ENCODE data around the gene SERHL2. TPM values are rescaled to one million over a fixed set of nuclear protein-coding genes. Genes with fewer than 3 reads are reported as not detected.
"Not testable (repeated sequence)": the region's sequence is repeated elsewhere in the genome, so short reads cannot be mapped to it uniquely, and the experiment has no call there.

The SERHL2 gene
- total RNA-seq (0.76 and 0.80 TPM in 2 replicates), polyA plus RNA-seq (2.0 and 2.3 TPM in 2 replicates), polyA minus RNA-seq (4.0 and 5.0 TPM in 2 replicates), Bru-seq, nascent RNA (percentile 13 among the genes with signal in this experiment), BruChase-seq, experiment 1, labeled RNA remaining after a 6-hour chase (percentile 15 among the genes with signal in this experiment), BruChase-seq, experiment 2, labeled RNA remaining after a 2-hour chase (percentile 19 among the genes with signal in this experiment)
- polyA plus RNA-seq (2011; cell fraction: cytosol; rRNA removed): 1.4 and 1.8 TPM in 2 replicates
- polyA plus RNA-seq (2011; cell fraction: nucleus; rRNA removed): 0.82 and 2.0 TPM in 2 replicates
- 1.3 and 2.0 TPM in 2 replicates for polyA plus RNA-seq (2012)
- polyA minus RNA-seq (2011; cell fraction: cytosol; rRNA and poly(A)+ RNA removed): not detected
- polyA minus RNA-seq (2011; cell fraction: nucleus; rRNA and poly(A)+ RNA removed): 0.43 TPM in 1 of 2 replicates, not detected in the other
- long read RNA-seq, partial matches to known transcripts: 0 of 4 reads
- long read RNA-seq, other reads (novel, unspliced or antisense): 4 of 4 reads

GRCh38 chr22:42553475-42554361 is at the start of gene SERHL2:
Gene SERHL2, plus strand, starts transcription at chr22:42553956. Its CDS starts 65 bp downstream, at chr22:42554021.
- Histone ChIP-seq H3K79me2 (ENCODE audit: control insufficient read depth, insufficient read depth, low read length) (no peaks in the 10 kb centered on the region), H3K4me1 (ENCODE audit: control insufficient read depth, extremely low read depth, insufficient read depth, low read length) (no peaks in the 10 kb centered on the region), H4K20me1 (replicated peaks; ENCODE audit: control insufficient read depth, extremely low read depth, insufficient read depth, low read length) (no peaks in the 10 kb centered on the region), H3K27me3 (ENCODE audit: control insufficient read depth in 2 of 2, insufficient read depth in 2 of 2, low read length in 2 of 2) (peaks cover 0 to 9% of the 10 kb centered on the region in 2 experiments), H3K9me3 (replicated peaks; ENCODE audit: control insufficient read depth, insufficient read depth, low read length) (no peaks in the 10 kb centered on the region), H3K9me1 (replicated peaks; ENCODE audit: control insufficient read depth, extremely low read depth, insufficient read depth, low read length) (no peaks in the 10 kb centered on the region), H3K36me3 (ENCODE audit: control insufficient read depth in 2 of 2, extremely low read depth in 1 of 2, insufficient read depth in 2 of 2, low read length in 2 of 2) (no peaks in the 10 kb centered on the region), H2AFZ (ENCODE audit: low read depth, low read length) (peak within 1 kb of the TSS; percentile 67), H3K9ac (replicated peaks; ENCODE audit: extremely low read depth, insufficient read depth, low read length) (peak within 1 kb of the TSS; percentile 49), H3K4me2 (ENCODE audit: insufficient read depth, low read length) (peak within 1 kb of the TSS; percentile 75), H3K27ac (ENCODE audit: insufficient read depth, low read depth, low read length) (no peak within 1 kb of the TSS), H3K4me3 (replicated peaks in 1 of 3; ENCODE audit: insufficient read depth in 1 of 3, low read depth in 1 of 3, low read length in 3 of 3) (peak within 1 kb of the TSS; percentile 47 to 60 (median 49))
- intact Hi-C loops (cut with micrococcal nuclease) (loop anchor here (2.0 kb wide), 2 partner anchors 21 to 35 kb away; partner anchors contain the start of gene RRP7A), dilution Hi-C loops (cut with MboI; ENCODE audit: extremely low pct_ligation_motif_present, low sequenced_read_pairs) (no loop called here)
- CTCF ChIA-PET: interaction anchor here (2.0 kb wide), 1 partner anchor 41 kb away, joined by 7 read pairs; no protein-coding TSS in a partner anchor
- BruUV-seq (replicated peaks): no TSS peak
- DNase-seq (ENCODE audit: low read depth, low spot score) (peak; percentile 87), FAIRE-seq (peak; percentile 95)
- POLR2A ChIA-PET: no interaction called here
- TF ChIP-seq POLR2AphosphoS5 (IDR thresholded peaks at IDR 0.05; ENCODE audit: insufficient read depth, low read depth, low read length) (peak; percentile 29), EZH2 (IDR thresholded peaks at IDR 0.05; ENCODE audit: borderline replicate concordance, low read depth, low read length, severe bottlenecking) (no peak)

GRCh38 chr22:42508327-42508974 is 45.3 kb upstream of the SERHL2 start:
- POLR2A ChIA-PET; FAIRE-seq; H3K4me1 ChIP-seq (ENCODE audit: control insufficient read depth, extremely low read depth, insufficient read depth, low read length); H3K4me2 ChIP-seq (ENCODE audit: insufficient read depth, low read length); H3K9me3 ChIP-seq (replicated peaks; ENCODE audit: control insufficient read depth, insufficient read depth, low read length); DNase-seq (ENCODE audit: low read depth, low spot score); H2AFZ ChIP-seq (ENCODE audit: low read depth, low read length); H4K20me1 ChIP-seq (replicated peaks; ENCODE audit: control insufficient read depth, extremely low read depth, insufficient read depth, low read length); H3K4me3 ChIP-seq (replicated peaks in 1 of 3; ENCODE audit: insufficient read depth in 1 of 3, low read depth in 1 of 3, low read length in 3 of 3); H3K27me3 ChIP-seq (ENCODE audit: control insufficient read depth in 2 of 2, insufficient read depth in 2 of 2, low read length in 2 of 2); dilution Hi-C loops (cut with MboI; ENCODE audit: extremely low pct_ligation_motif_present, low sequenced_read_pairs); H3K9ac ChIP-seq (replicated peaks; ENCODE audit: extremely low read depth, insufficient read depth, low read length); H3K27ac ChIP-seq (ENCODE audit: insufficient read depth, low read depth, low read length); CTCF ChIA-PET; intact Hi-C loops (cut with micrococcal nuclease); H3K9me1 ChIP-seq (replicated peaks; ENCODE audit: control insufficient read depth, extremely low read depth, insufficient read depth, low read length); H3K79me2 ChIP-seq (ENCODE audit: control insufficient read depth, insufficient read depth, low read length); H3K36me3 ChIP-seq (ENCODE audit: control insufficient read depth in 2 of 2, extremely low read depth in 1 of 2, insufficient read depth in 2 of 2, low read length in 2 of 2): not testable (repeated sequence)
- TSS peak; percentile 5 for BruUV-seq (replicated peaks)

GRCh38 chr22:42508975-42509364 is 44.8 kb upstream of the SERHL2 start:
- dilution Hi-C loops (cut with MboI; ENCODE audit: extremely low pct_ligation_motif_present, low sequenced_read_pairs); H3K36me3 ChIP-seq (ENCODE audit: control insufficient read depth in 2 of 2, extremely low read depth in 1 of 2, insufficient read depth in 2 of 2, low read length in 2 of 2); H3K27me3 ChIP-seq (ENCODE audit: control insufficient read depth in 2 of 2, insufficient read depth in 2 of 2, low read length in 2 of 2); BruUV-seq (replicated peaks); H4K20me1 ChIP-seq (replicated peaks; ENCODE audit: control insufficient read depth, extremely low read depth, insufficient read depth, low read length); CTCF ChIA-PET; H3K4me3 ChIP-seq (replicated peaks in 1 of 3; ENCODE audit: insufficient read depth in 1 of 3, low read depth in 1 of 3, low read length in 3 of 3); intact Hi-C loops (cut with micrococcal nuclease); H3K4me1 ChIP-seq (ENCODE audit: control insufficient read depth, extremely low read depth, insufficient read depth, low read length); H3K27ac ChIP-seq (ENCODE audit: insufficient read depth, low read depth, low read length); POLR2A ChIA-PET; H3K79me2 ChIP-seq (ENCODE audit: control insufficient read depth, insufficient read depth, low read length); DNase-seq (ENCODE audit: low read depth, low spot score); H3K9ac ChIP-seq (replicated peaks; ENCODE audit: extremely low read depth, insufficient read depth, low read length); H3K9me3 ChIP-seq (replicated peaks; ENCODE audit: control insufficient read depth, insufficient read depth, low read length); H3K9me1 ChIP-seq (replicated peaks; ENCODE audit: control insufficient read depth, extremely low read depth, insufficient read depth, low read length); H3K4me2 ChIP-seq (ENCODE audit: insufficient read depth, low read length); H2AFZ ChIP-seq (ENCODE audit: low read depth, low read length): not testable (repeated sequence)
- FAIRE-seq: peak; percentile 56

Data from endothelial cell of umbilical vein (primary cell).